HG03103 (cell line): Measurements from ENCODE around the gene TRIM67.
"Not testable (repeated sequence)": the region's sequence is repeated elsewhere in the genome, so short reads cannot be mapped to it uniquely, and the experiment has no call there.

ENCODE experiments used
- ATAC-seq: cut with Tn5 transposase; IDR thresholded peaks from one replicate; pipeline ENCODE4 v1.9.1; 2021; ENCODE audit warnings: low read depth; ENCODE audit not compliant: unreplicated experiment

Gene TRIM67

DNA sequence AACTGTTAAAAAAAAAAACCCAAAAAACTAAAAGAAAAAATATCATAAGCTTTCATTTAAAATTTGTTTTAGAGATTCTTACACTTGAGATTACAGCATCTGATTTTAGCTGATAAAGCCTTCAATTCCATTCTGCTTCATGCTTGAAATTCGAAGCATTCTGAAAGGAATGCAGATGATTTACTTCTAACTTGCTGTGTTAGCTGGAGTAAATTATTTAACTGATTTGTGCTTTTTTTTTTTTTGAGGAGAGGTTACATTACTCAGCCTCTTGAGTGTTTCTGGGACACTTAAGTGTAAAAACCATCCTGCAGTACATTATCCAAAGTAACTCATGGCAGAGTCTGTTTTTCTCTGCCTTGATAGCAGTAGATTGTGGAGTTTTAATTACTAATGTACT lies 4.5 kb upstream of the TRIM67 start:
- no peak for ATAC-seq

DNA sequence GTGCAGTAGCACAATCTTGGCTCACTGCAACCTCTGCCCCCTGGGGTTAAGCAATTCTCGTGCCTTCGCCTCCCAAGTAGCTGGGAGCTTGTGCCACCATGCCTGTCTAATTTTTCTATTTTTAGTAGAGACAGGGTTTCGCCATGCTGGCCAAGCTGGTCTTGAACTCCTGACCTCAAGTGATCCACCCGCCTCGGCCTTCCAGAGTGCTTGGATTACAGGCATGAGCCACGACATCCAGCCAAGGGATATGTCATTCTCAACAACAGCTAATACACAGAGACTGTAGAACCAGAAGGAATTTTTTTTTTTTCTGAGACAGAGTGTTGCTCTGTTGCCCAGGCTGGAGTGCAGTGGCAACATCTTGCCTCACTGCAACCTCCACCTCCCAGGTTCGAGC lies 3.7 kb upstream of the TRIM67 start:
- ATAC-seq: not testable (repeated sequence)

DNA sequence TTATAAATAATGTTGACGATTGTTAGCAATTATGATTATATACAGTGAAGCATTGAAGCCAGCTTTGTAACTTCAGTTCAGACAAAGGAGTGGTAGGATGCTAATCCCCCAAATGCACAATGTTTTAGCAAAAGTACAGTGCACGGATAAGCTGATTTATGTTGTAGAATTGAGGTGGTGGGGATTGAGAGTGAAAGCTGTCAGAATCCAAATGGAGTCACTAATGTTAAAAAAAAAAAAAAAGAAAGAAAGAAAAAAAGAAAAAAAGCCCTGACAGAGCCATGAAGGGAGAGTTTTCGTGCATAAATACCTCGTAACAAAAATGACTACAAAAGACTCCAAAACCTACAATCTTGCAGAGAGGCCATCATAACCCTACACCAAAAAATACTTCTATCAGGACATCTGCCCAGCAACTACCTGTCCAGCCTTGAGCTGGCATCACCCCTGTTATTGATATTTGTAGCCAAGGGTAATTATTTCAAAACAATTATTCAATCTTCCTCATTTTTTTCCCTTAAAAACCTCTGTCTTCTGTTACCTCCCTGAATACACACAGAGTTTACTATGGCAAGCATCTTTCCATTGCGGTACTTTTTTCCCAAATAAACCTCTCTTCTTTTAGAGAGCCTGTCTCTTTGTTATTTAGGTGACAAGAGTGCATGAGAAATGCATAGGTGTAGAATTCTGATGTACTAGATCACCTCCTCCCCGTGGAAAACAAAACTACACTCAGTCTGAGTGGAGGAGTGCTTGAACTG lies 2.5 kb upstream of the TRIM67 start:
- no peak for ATAC-seq

DNA sequence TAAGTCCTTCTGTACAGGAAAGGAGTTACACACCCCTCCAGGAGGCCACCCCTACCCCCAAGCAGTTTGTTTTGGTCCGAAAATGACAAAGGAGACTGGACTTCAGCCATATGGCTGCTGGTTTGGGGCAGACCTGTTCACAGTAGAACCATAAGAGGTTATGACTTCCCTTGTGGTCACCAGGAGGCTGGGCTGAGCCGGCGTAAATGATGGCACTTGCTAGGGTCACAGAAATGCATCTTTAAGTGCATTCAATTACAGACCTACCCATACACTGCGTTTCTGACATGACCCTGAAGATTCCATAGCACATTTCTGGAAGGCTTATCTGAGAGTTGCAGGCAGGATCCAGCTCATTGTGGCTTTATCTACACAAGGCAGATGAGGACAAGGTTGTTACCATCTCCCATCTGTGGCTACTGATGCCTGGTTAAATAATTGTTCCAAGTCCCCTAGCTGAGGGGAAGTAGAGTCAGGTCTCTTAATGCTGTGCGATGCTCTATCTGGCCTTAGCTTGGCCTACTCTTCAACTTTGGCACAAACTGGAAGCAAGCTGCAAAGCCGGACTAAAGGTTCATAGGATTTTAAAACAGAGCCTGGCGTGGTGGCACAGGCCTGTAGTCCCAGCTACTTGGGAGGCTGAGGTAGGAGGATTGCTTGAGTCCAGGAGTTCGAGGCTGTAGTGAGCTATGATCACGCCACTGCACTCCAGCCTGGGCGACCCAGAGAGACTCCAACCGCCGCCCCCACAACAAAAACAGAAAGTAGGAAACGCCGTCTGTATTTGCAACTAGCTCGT lies 1.7 kb upstream of the TRIM67 start:
- ATAC-seq: no peak

DNA sequence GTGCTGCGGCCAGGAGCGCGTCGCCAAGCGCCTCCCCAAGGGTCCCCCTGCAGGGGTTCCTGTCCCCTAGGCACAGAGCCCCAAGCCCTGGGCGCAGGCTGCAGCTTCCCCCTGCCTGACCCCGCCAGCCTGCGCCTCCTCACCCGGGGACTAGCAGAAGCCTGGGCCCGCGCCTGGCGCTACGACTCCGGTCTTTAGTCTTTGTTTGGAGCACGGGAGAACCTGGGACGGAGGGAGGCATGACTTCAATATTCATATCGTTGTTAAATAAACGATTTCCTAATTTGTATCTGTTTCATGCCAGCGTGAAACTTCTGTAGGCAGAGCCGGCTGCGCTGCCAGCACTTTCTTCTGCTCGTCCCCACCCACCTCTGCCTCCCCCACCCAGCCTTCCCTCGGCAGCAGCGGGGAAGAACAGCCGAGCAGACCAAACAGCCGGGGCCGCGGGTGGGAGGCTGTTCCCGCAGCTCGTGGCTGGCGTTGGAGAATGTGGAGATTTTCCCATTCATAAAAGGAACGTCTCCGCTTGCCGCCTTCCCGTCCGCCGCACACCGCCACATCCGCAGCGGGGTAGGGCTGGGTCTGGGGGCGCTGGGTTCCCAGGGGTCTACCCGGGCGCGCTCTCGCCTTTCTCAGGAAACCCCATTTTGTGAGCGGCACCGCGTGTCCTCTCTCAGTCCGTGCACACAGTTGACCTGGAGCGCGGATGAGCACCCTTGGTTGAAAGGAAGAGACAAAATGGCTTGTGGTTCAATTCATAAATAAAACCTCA lies 777 bp upstream of the TRIM67 start:
- no peak for ATAC-seq

DNA sequence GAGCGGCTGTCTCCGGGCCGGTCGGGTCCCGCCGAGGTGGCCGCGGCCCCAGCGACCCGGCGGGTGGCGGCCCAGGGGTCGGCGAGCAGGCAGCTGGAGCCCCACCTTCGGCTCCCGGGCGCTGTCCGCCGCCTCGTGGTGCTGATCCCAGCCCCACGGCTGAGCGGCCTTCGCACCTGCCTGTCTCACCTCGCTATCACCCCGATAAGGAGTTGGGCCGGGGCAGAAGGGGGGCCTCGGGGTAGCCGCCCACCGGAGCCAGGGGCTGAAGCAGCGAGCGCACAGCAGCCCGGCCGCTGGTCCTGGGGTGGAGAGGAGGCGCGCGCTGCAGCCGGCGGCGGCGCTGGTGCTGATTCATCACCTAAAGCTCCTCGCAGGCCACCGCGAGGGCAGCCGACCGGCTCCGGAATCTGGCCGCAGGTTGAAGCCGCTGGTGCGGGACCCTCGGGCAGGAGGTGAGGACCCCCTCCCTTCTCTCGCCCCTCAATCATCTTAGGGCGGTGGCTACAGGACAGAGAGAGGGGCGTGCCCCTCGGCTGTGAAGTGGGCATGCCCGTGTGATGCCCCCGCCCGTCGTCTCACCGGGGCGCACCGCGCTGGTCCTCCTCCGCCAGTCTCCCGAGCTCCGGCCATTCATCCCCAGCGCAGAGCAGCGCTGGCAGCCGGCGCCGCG lies 575 bp downstream of the TRIM67 start:
- ATAC-seq: no peak

DNA sequence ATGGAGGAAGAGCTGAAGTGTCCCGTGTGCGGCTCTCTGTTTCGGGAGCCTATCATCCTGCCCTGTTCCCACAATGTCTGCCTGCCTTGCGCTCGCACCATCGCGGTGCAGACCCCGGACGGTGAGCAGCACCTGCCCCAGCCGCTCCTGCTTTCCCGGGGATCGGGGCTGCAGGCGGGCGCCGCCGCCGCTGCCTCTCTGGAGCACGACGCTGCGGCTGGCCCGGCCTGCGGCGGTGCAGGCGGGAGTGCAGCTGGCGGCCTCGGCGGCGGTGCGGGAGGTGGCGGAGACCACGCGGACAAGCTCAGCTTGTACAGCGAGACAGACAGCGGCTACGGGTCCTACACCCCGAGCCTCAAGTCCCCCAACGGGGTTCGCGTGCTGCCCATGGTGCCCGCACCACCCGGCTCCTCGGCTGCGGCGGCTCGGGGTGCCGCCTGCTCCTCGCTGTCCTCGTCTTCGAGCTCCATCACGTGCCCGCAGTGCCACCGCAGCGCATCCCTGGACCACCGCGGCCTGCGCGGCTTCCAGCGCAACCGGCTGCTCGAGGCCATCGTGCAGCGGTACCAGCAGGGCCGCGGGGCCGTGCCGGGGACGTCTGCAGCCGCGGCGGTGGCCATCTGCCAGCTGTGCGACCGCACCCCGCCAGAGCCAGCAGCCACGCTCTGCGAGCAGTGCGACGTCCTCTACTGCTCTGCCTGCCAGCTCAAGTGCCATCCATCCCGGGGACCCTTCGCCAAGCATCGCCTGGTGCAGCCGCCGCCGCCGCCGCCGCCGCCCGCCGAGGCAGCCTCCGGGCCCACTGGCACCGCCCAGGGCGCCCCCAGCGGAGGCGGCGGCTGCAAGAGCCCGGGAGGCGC lies 1.3 kb downstream of the TRIM67 start:
- ATAC-seq: no peak

DNA sequence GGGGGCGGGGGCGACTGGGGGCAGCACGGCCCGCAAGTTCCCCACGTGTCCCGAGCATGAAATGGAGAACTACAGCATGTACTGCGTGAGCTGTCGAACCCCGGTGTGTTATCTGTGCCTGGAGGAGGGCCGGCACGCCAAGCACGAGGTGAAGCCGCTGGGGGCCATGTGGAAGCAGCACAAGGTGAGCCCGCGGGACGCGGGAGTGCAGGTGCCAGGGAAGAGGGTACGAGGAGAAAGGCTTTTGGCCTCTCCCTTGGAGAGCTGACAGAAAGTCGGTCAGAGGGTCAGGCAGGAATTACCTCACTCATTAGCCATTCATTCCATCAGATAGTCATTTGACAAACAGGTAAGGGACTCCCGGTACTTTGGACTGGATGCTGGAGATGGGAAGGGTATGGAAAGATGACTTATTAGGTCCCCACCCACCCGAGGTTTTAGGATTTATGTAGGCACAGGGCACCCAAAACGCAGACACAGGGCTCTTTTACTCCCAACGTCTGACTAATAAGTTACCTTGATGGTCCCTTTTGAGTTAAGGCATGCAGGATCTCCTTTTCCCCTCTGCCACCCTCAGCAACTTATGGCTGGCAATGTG lies 2.1 kb downstream of the TRIM67 start:
- ATAC-seq: no peak

DNA sequence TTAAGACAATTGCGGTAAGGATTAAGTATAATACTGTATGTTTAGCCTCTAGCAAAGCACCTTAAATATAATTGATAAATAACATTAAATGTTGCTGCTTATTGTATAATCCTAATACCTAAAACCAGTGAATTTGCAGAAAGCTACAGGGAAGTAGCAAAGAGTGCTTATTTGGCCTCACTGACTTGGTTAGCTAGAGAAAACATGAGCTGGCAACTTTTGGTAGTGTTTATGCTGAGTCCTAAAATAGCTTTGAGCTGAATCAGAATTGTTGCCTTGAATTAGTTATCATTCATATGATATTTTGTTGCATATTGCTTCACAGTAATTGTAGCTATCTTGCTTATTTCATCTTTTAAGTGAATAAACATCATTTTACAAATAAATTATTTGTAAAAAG lies 3.5 kb downstream of the TRIM67 start:
- ATAC-seq: no peak

DNA sequence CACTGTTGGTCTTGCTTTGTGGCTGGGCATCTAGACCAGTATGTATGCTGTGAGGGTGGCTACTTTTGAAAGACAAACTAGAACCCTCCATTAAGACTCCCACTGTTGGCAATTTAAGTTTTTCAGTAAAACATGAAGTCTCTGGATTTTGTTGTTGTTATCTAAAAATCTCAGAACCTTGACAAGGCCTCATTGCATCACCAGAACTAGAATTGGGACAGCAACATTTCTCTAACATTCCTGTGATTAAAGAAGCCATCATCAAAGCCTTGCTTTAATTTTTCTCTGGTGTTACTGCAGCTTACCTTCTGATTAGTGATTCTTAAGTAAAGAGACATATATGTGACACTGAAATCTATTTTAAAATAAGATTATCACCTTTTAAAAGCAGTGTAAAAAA lies 4.5 kb downstream of the TRIM67 start:
- no peak for ATAC-seq

DNA sequence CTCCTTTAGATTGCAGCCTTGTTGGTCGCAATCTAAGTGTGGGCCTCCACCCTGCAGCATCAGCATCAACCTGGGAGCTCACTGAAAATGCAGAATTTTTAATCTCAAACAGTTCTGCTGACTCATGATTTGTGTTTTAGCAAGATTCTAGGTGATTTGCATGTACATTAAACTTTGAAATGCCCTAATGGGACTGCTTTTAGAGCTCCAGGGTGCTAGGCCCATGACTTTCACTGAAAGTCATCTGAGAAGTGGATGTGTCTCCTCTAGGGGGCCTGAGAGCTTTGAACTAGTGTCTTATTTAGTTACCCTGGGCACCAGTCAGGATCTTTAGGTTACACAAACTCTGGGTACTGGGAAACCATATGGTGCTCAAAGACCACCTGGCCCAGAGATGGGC lies 9.0 kb downstream of the TRIM67 start:
- no peak for ATAC-seq

DNA sequence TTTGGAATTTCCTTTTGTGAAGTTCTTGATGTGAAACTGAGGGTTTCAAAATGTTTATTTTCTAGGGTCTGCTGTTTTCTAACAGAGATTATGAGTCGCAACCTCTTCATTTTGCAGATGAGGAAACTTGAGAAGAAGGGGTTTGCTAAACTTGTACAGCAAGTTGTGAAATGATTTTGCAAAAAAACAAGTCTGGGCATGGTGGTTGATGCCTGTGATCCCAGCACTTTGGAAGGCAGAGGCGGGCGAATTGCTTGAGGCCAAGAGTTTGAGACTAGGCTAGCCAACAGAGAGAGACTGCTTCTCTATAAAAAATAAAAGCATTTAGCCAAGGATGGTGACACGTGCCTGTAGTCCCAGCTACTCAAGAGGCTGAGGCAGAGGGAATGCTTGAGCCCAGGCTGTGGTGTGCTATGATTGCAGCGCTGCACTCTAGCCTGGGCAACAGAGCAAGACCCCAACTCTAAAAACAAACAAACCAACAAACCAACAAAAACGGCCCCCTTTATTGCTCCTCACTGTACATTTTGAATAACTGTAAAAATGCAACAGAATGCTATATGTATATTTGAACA lies 9.9 kb downstream of the TRIM67 start:
- no peak for ATAC-seq

DNA sequence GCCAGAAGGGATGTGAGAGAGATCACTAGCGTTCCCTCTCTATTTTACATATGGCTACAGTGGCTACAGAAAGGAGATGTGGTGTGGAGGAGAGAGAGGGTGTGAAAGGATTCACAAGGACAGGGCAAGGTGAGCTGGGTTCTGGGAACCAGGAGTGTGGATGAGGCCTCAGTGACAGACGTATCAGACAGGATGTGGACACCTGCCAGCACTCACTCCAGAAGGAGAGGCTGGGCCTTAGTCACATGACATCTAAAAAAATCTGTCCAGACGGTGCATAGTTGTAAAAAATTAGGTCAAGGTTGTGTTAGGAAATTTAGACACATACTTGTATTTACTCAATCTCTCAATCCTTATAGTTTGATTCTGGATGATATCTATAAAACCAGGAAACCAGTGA lies 10.6 kb downstream of the TRIM67 start:
- no peak for ATAC-seq

DNA sequence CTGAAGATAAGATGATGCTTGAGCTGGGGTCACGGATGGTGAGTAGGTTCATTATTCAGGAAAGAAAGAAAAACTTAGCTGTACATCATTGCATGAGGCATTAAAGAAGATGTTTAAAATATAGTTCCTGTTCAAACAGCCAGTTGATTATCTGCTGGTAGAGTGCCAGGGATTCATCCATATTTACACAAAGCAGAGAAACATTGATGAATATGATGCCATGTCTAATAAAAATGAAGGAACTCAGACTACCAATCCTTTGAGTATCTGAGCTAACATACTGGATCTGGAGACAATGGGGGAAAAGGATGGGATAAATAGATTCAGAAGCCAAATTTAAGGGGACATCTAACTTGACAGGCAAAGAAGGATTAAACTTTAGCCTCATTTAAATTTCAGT lies 14.6 kb downstream of the TRIM67 start:
- no peak for ATAC-seq

DNA sequence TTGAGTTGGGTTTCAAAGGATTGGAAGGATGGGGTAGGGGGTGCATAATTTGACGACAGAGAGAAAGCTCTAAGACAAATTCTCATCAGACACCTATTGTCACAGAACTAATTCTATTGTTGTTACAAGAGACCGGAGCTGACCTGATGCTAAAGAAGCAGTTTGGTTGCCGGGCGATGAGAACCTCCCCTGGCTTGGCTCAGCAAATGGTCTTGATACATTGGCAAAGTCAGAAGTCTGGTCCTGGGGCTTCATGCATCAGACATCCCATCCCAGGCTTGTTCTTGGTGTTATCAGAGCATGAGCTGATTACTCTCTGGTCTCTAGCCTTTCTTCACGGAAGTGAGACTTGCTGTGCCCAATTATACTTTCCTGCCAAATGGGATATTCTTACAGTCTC lies 15.4 kb downstream of the TRIM67 start:
- no peak for ATAC-seq

DNA sequence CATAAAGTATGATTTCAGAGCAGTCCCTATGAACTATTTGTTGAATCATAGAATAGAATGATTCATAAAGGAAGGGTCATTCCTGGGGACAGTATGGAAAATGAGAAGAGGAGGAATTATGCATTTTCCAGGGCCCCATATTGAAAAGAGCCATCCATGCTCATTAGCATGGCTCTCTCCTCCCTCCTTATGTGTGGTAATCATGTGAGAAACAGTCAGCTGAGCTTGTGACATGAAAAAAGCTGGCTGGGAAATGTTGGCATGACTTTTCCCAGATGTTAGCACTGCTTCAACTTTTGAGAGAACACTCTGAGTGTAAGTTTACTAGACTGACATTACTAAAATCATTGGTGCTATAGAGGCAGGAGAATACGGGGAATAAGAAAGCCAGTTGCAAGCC lies 16.1 kb downstream of the TRIM67 start:
- ATAC-seq: no peak

DNA sequence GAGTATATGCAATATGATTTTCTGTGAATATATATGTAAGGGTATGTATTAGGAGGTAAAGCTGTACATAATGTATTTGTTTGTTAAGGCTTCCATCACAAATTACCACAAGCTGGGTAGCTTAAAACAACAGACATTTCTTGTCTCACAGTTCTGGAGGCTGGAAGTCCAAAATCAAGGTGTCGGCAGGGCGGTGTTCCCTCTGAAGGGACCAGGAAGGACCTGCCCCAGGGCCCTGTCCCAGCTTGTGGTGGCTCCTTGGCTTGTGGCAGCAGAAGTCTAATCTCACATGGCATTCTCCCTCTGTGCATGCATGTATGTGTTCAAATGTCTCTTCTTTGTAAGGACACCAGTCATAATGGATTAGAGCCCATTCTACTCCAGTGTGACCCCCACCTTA lies 17.1 kb downstream of the TRIM67 start:
- no peak for ATAC-seq

DNA sequence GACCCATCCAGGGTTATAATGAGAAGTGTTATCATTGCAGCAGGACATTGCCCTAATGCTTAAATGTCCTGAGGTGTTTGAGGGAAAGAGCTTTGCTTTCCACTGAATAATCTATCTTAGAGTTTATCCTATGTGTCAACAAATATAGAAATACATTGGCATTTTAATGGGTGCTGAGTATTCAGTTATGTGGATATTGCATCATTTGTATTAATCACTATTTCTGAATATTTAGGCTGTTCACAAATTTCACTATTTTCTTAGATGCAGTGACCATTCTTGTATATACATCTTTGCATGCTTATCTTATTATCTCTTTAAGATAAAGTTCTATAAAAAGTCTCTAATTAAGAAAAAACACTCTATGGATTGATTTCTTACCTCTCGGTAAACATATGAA lies 18.2 kb downstream of the TRIM67 start:
- no peak for ATAC-seq

DNA sequence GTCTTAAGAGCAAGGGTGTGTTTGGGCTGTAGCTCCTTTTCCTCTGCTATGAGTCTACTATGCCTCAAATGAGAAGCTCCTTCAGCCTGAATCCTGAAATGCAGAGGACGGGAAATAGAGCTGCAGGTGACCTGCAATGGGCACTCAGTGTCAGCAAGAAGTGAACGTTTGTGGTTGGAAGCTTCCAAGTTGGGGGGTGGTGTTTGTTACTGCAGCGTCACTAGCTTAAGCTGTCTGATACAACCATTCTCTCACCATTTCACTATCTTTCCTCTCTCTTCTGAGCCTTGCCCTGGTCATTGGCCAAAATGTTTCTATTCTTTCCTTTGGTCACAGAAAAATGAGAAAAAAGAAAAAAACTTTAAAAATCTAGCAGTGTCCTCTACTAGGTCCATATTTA lies 19.4 kb downstream of the TRIM67 start:
- ATAC-seq: no peak
